C4-2B (cell line): Measurements from ENCODE around the gene ZP3.

Source experiments
- CTCF ChIP-seq: fragments of 450-650 bp; conservative IDR thresholded peaks from 2 replicates; pipeline ENCODE4 v1.5.1; 2017; ENCODE audit warnings: mild to moderate bottlenecking
- ZFX ChIP-seq: fragments of 450-650 bp; IDR thresholded peaks from 2 replicates; pipeline ENCODE4 v1.6.1; 2017

- TF ChIP-seq CTCF (no peak), ZFX (no peak)
Measured at GRCh38 chr7:76386691-76387260, 38.0 kb upstream of the ZP3 start.
